ENCODE measurements around the gene P2RY14.

- TF ChIP-seq, protein P1, sequence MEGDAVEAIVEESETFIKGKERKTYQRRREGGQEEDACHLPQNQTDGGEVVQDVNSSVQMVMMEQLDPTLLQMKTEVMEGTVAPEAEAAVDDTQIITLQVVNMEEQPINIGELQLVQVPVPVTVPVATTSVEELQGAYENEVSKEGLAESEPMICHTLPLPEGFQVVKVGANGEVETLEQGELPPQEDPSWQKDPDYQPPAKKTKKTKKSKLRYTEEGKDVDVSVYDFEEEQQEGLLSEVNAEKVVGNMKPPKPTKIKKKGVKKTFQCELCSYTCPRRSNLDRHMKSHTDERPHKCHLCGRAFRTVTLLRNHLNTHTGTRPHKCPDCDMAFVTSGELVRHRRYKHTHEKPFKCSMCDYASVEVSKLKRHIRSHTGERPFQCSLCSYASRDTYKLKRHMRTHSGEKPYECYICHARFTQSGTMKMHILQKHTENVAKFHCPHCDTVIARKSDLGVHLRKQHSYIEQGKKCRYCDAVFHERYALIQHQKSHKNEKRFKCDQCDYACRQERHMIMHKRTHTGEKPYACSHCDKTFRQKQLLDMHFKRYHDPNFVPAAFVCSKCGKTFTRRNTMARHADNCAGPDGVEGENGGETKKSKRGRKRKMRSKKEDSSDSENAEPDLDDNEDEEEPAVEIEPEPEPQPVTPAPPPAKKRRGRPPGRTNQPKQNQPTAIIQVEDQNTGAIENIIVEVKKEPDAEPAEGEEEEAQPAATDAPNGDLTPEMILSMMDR (IDR thresholded peaks at IDR 0.05; ENCODE audit: borderline replicate concordance, extremely low read depth, low read length, poor library complexity, severe bottlenecking): no peak
- TF ChIP-seq EZH2 (IDR thresholded peaks at IDR 0.05; ENCODE audit: borderline replicate concordance, low read depth, low read length, severe bottlenecking): no peak
Measured at GRCh38 chr3:151175952-151176351, 102.4 kb downstream of the P2RY14 start.

All from DND-41 (cell line).